Type B pancreatic cell (in vitro differentiated cells): Measurements from ENCODE around the gene CCDC34. TPM values are rescaled to one million over a fixed set of nuclear protein-coding genes. Genes with fewer than 3 reads are reported as not detected.

Experiments
- DNase-seq: peaks from one replicate; pipeline ENCODE4 v3.0.0; 2021; ENCODE audit warnings: mixed read lengths; ENCODE audit not compliant: unreplicated experiment; ENCODE audit errors: extremely low spot score
- H3K27ac Mint-ChIP-seq: 2 replicates; pipeline ENCODE4 v1.8.0; 2021; ENCODE audit warnings: mild to moderate bottlenecking, mixed read lengths
- H3K27me3 Mint-ChIP-seq: 2 replicates; pipeline ENCODE4 v1.8.0; 2021; ENCODE audit warnings: mixed read lengths
- H3K36me3 Mint-ChIP-seq: 2 replicates; pipeline ENCODE4 v1.8.0; 2021; ENCODE audit warnings: mixed read lengths
- H3K4me1 Mint-ChIP-seq: one replicate; pipeline ENCODE4 v1.8.0; 2021; ENCODE audit warnings: mixed read lengths; ENCODE audit not compliant: unreplicated experiment
- H3K4me3 Mint-ChIP-seq: 2 replicates; pipeline ENCODE4 v1.8.0; 2021; ENCODE audit warnings: mild to moderate bottlenecking, mixed read lengths
- H3K9me3 Mint-ChIP-seq: 2 replicates; pipeline ENCODE4 v1.8.0; 2021; ENCODE audit warnings: mixed read lengths
- CTCF ChIP-seq: fragments of 200-600 bp; sonication (generic); conservative IDR thresholded peaks from 2 replicates; pipeline ENCODE4 v1.5.0; 2021; ENCODE audit warnings: antibody characterized with exemption, mild to moderate bottlenecking
- total RNA-seq: library from RNA; stranded (reverse); gene quantifications from 2 replicates; pipeline ENCODE4 v1.2.1, GENCODE V29; 2021; ENCODE audit warnings: low replicate concordance

CCDC34 gene
- total RNA-seq, 1 donor from 2014 or later = 30.4 TPM

- H3K27ac Mint-ChIP-seq = no peak overlapping the region
- H3K27me3 Mint-ChIP-seq = no peaks in the 10 kb centered on the region
- H3K9me3 Mint-ChIP-seq = no peaks in the 10 kb centered on the region
- H3K36me3 Mint-ChIP-seq = peaks cover 13% of the 10 kb centered on the region
- TF ChIP-seq CTCF = no peak
- no peak for DNase-seq
- H3K4me3 Mint-ChIP-seq = no peak overlapping the region
- H3K4me1 Mint-ChIP-seq = peaks cover 10% of the 10 kb centered on the region
Observed at GRCh38 chr11:27372164-27372563, 9.1 kb upstream of the CCDC34 start.

- no peak for TF ChIP-seq CTCF
- Mint-ChIP-seq H3K36me3 (peaks cover 8% of the 10 kb centered on the region), H3K27ac (no peak overlapping the region), H3K9me3 (no peaks in the 10 kb centered on the region), H3K4me3 (no peak overlapping the region), H3K27me3 (no peaks in the 10 kb centered on the region), H3K4me1 (peaks cover 10% of the 10 kb centered on the region)
- DNase-seq = no peak
Observed at GRCh38 chr11:27371489-27371888, 8.5 kb upstream of the CCDC34 start.

GRCh38 chr11:27370374-27370773, 7.4 kb upstream of the CCDC34 start:
- DNase-seq = no peak
- Mint-ChIP-seq H3K4me3 (no peak overlapping the region), H3K9me3 (no peaks in the 10 kb centered on the region), H3K27me3 (no peaks in the 10 kb centered on the region), H3K27ac (no peak overlapping the region), H3K36me3 (peaks cover 8% of the 10 kb centered on the region), H3K4me1 (peaks cover 10% of the 10 kb centered on the region)
- no peak for TF ChIP-seq CTCF

GRCh38 chr11:27367881-27368280, 4.9 kb upstream of the CCDC34 start:
- no peak for DNase-seq
- peaks cover 4% of the 10 kb centered on the region for H3K36me3 Mint-ChIP-seq
- peaks cover 18% of the 10 kb centered on the region for H3K4me1 Mint-ChIP-seq
- H3K4me3 Mint-ChIP-seq = no peak overlapping the region
- H3K9me3 Mint-ChIP-seq = no peaks in the 10 kb centered on the region
- H3K27ac Mint-ChIP-seq = peak overlapping the region; percentile 17
- TF ChIP-seq CTCF = no peak
- no peaks in the 10 kb centered on the region for H3K27me3 Mint-ChIP-seq

GRCh38 chr11:27363576-27364117, 632 bp upstream of the CCDC34 start:
- H3K4me1 Mint-ChIP-seq = peaks cover 44% of the 10 kb centered on the region
- peaks cover 9% of the 10 kb centered on the region for H3K36me3 Mint-ChIP-seq
- no peak for TF ChIP-seq CTCF
- no peaks in the 10 kb centered on the region for H3K27me3 Mint-ChIP-seq
- no peak for DNase-seq
- H3K9me3 Mint-ChIP-seq = peaks cover 5% of the 10 kb centered on the region
- peak overlapping the region; percentile 90 for H3K27ac Mint-ChIP-seq
- peak overlapping the region; percentile 99 for H3K4me3 Mint-ChIP-seq
